ENCODE results near the gene C17orf78. TPM values are rescaled to one million over a fixed set of nuclear protein-coding genes. Genes with fewer than 3 reads are reported as not detected.

C17orf78 gene
- not detected in 2 replicates for total RNA-seq

GRCh38 chr17:37375706-37376105 lies at the start of gene C17orf78:
Gene C17orf78, plus strand, starts transcription at chr17:37375985. Its CDS starts 108 bp downstream, at chr17:37376093.

GRCh38 chr17:37406635-37407461 lies 31.1 kb downstream of the C17orf78 start, which contains the start of the genes ACACA and TADA2A:
Gene ACACA, minus strand, starts transcription at chr17:37406836. Its CDS starts 537 bp downstream, at chr17:37406299.
Gene TADA2A, plus strand, starts transcription at chr17:37406886. Its CDS starts 4,480 bp downstream, at chr17:37411366.

Other genes with a start within 250 kb of the C17orf78 start
- gene ACACA, start 30.9 kb downstream of the C17orf78 start, total RNA-seq, result 47.0 and 55.7 TPM in 2 replicates
- gene TADA2A, start 30.9 kb downstream of the C17orf78 start, total RNA-seq, result 15.9 and 16.4 TPM in 2 replicates
- 28.7 and 44.3 TPM in 2 replicates for gene DUSP14, start 113.9 kb downstream of the C17orf78 start, total RNA-seq
- 7.9 and 11.2 TPM in 2 replicates for gene SYNRG, start 233.4 kb downstream of the C17orf78 start, total RNA-seq

Data from bronchial smooth muscle cell (primary cell).